Measurements from ENCODE around the gene METTL24. TPM values are rescaled to one million over a fixed set of nuclear protein-coding genes. Genes with fewer than 3 reads are reported as not detected.

The METTL24 gene
- total RNA-seq, 1 experiment from 2014 or later: 0.61 TPM

- WGBS (ENCODE audit: extremely low coverage, insufficient read length, low lambda C conversion rate): no CpG with 5 or more reads among the region's 5 CpGs
- Mint-ChIP-seq H3K27me3 (ENCODE audit: low read depth) (no peaks in the 10 kb centered on the region), H3K36me3 (ENCODE audit: insufficient read depth in 1 of 3, low read depth in 3 of 3) (peaks cover 8 to 19% (median 10%) of the 10 kb centered on the region in 3 experiments; a peak in 5 of 7 replicates), H3K4me1 (peaks cover 4 to 5% of the 10 kb centered on the region in 2 experiments), H3K9me3 (peaks cover 17 to 20% of the 10 kb centered on the region in 2 experiments), H3K4me3 (no peak overlapping the region), H3K27ac (no peak overlapping the region)
- H4K8ac ChIP-seq (replicated peaks; ENCODE audit: insufficient read length, low read depth, low read length): no peak overlapping the region
- no peak overlapping the region for H3K27ac ChIP-seq (ENCODE audit: insufficient read length, low read depth, low read length)
- H3K9ac ChIP-seq (ENCODE audit: extremely low read depth, insufficient read length, low read length): no peak overlapping the region
- H2BK12ac ChIP-seq (ENCODE audit: insufficient read length, low read depth, low read length): no peak overlapping the region
- H2BK20ac ChIP-seq (ENCODE audit: low read depth, low read length, poor library complexity, severe bottlenecking): no peak overlapping the region
- no peak overlapping the region for H3K4ac ChIP-seq (ENCODE audit: low read depth, low read length)
- no peaks in the 10 kb centered on the region for H4K20me1 ChIP-seq (ENCODE audit: control insufficient read depth, insufficient read depth, insufficient read length)
- H3K9me3 ChIP-seq (ENCODE audit: control insufficient read depth, low read depth, low read length): no peaks in the 10 kb centered on the region
- no peak overlapping the region for H3K14ac ChIP-seq (ENCODE audit: insufficient read depth, low read length)
- H2BK120ac ChIP-seq (ENCODE audit: low read depth, low read length, poor library complexity, severe bottlenecking): no peak overlapping the region
- no peak overlapping the region for H4K91ac ChIP-seq (ENCODE audit: insufficient read length, low read depth, low read length)
- no peaks in the 10 kb centered on the region for H3K79me2 ChIP-seq (ENCODE audit: insufficient read depth, low read length)
- no peaks in the 10 kb centered on the region for H3K79me1 ChIP-seq (ENCODE audit: insufficient read depth, low read depth, low read length, poor library complexity, severe bottlenecking)
- no peak overlapping the region for H3K18ac ChIP-seq (ENCODE audit: insufficient read length, low read depth, low read length)
- TF ChIP-seq CTCF (conservative IDR thresholded peaks at IDR 0.05): no peak
- no peak overlapping the region for H2BK5ac ChIP-seq (ENCODE audit: insufficient read length, low read length)
- H4K5ac ChIP-seq (ENCODE audit: insufficient read length, low read depth, low read length): no peak overlapping the region
- no peaks in the 10 kb centered on the region for H3K4me1 ChIP-seq (ENCODE audit: insufficient read depth, low read length)
- H3K23me2 ChIP-seq (ENCODE audit: insufficient read length, low read depth, low read length, poor library complexity, severe bottlenecking): no peaks in the 10 kb centered on the region
- H3K23ac ChIP-seq (ENCODE audit: insufficient read length, low read depth, low read length): no peak overlapping the region
- H2BK15ac ChIP-seq (ENCODE audit: low read depth, low read length): no peak overlapping the region
- H2AFZ ChIP-seq (ENCODE audit: low read length): no peak overlapping the region
- DNase-seq: peak; percentile 70
- H3T11ph ChIP-seq (ENCODE audit: low read length): no peak overlapping the region
- H3K4me2 ChIP-seq (ENCODE audit: insufficient read depth, insufficient read length, low read length): no peak overlapping the region
- H3K27me3 ChIP-seq (ENCODE audit: insufficient read depth, low read length): no peaks in the 10 kb centered on the region
- no peak overlapping the region for H2AK5ac ChIP-seq (ENCODE audit: insufficient read length, low read length)
- no peak overlapping the region for H3K56ac ChIP-seq (ENCODE audit: insufficient read length, low read depth, low read length)
These were observed 102.9 kb downstream of the METTL24 start for GRCh38 chr6:110255211-110255750.

All from H9 (cell line).